DMS 273 (cell line): ENCODE data around the gene EPS15.
"Not testable (repeated sequence)": the region's sequence is repeated elsewhere in the genome, so short reads cannot be mapped to it uniquely, and the experiment has no call there.

Source experiments
- DNase-seq: peaks from one replicate; lab custom pipeline; 2025; ENCODE audit not compliant: unreplicated experiment; lab: John Stamatoyannopoulos, UW

The EPS15 gene

GRCh38 chr1:51543858-51544257 is 24.8 kb upstream of the EPS15 start:
- no peak for DNase-seq

- DNase-seq = no peak
These were observed 23.3 kb upstream of the EPS15 start for GRCh38 chr1:51542158-51542953.

- DNase-seq = no peak
These were observed 22.4 kb upstream of the EPS15 start for GRCh38 chr1:51541313-51542050.

- DNase-seq = no peak
These were observed 18.5 kb upstream of the EPS15 start for GRCh38 chr1:51537568-51537967.

GRCh38 chr1:51535006-51535592 is 16.0 kb upstream of the EPS15 start:
- peak; percentile 70 for DNase-seq

- DNase-seq = no peak
These were observed 15.4 kb upstream of the EPS15 start for GRCh38 chr1:51534447-51534846.

- no peak for DNase-seq
These were observed 13.8 kb upstream of the EPS15 start for GRCh38 chr1:51532853-51533252.

- not testable (repeated sequence) for DNase-seq
These were observed 11.4 kb upstream of the EPS15 start for GRCh38 chr1:51530447-51530846.

GRCh38 chr1:51527144-51527543 is 8.1 kb upstream of the EPS15 start:
- no peak for DNase-seq

GRCh38 chr1:51526248-51526647 is 7.2 kb upstream of the EPS15 start:
- no peak for DNase-seq

- no peak for DNase-seq
These were observed 6.2 kb upstream of the EPS15 start for GRCh38 chr1:51525295-51525694.

GRCh38 chr1:51524817-51525216 is 5.8 kb upstream of the EPS15 start:
- no peak for DNase-seq

GRCh38 chr1:51523931-51524330 is 4.9 kb upstream of the EPS15 start:
- DNase-seq = no peak

GRCh38 chr1:51520700-51521248 is 1.7 kb upstream of the EPS15 start:
- no peak for DNase-seq

GRCh38 chr1:51519865-51520699 is 1.0 kb upstream of the EPS15 start:
- no peak for DNase-seq

- DNase-seq = peak; percentile 74
These were observed 449 bp downstream of the EPS15 start for GRCh38 chr1:51518586-51519047.

GRCh38 chr1:51518033-51518585 is 957 bp downstream of the EPS15 start:
- DNase-seq = peak; percentile 77

GRCh38 chr1:51517361-51518032 is 1.6 kb downstream of the EPS15 start:
- DNase-seq = peak; percentile 53

- no peak for DNase-seq
These were observed 2.4 kb downstream of the EPS15 start for GRCh38 chr1:51516649-51517158.
